ENCODE measurements around the gene SPAG17. TPM values are rescaled to one million over a fixed set of nuclear protein-coding genes. Genes with fewer than 3 reads are reported as not detected.
A peak's percentile ranks its signal among the peaks of the same experiment; 100 is the strongest.
"Not testable (repeated sequence)": the region's sequence is repeated elsewhere in the genome, so short reads cannot be mapped to it uniquely, and the experiment has no call there.

SPAG17 gene
- total and polyA plus RNA-seq, 8 donors: 1.3 to 18.3 (median 9.7) TPM

GRCh38 chr1:117925981-117926380, 259.0 kb downstream of the SPAG17 start:
- Histone ChIP-seq H3K9me3 (no peaks in the 10 kb centered on the region), H3K36me3 (no peaks in the 10 kb centered on the region), H3K4me3 (no peak overlapping the region), H3K4me1 (peaks cover 6 to 42% of the 10 kb centered on the region in 2 donors), H3K27ac (peak overlapping the region in 1 of 2 donors; percentile 51), H3K27me3 (no peaks in the 10 kb centered on the region)
- TF ChIP-seq CTCF (IDR thresholded peaks at IDR 0.05): no peak
- ATAC-seq (no peak), DNase-seq (no peak)
- intact Hi-C loops (cut with DNase I): no loop called here

GRCh38 chr1:117922717-117923116, 262.3 kb downstream of the SPAG17 start:
- ATAC-seq; H3K9me3 ChIP-seq; intact Hi-C loops (cut with DNase I); DNase-seq; H3K27ac ChIP-seq; H3K27me3 ChIP-seq; H3K4me3 ChIP-seq: not testable (repeated sequence)
- Histone ChIP-seq H3K4me1 (peaks cover 0 to 22% of the 10 kb centered on the region in 2 donors), H3K36me3 (peaks cover 0 to 25% of the 10 kb centered on the region in 2 donors)

- intact Hi-C loops (cut with DNase I): no loop called here
- no peaks in the 10 kb centered on the region for H3K9me3 ChIP-seq
- H3K4me3 ChIP-seq: no peak overlapping the region
- DNase-seq: no peak
- H3K27me3 ChIP-seq: no peaks in the 10 kb centered on the region
- no peak overlapping the region for H3K27ac ChIP-seq
- H3K4me1 ChIP-seq: peaks cover 0 to 15% of the 10 kb centered on the region in 2 donors
- H3K36me3 ChIP-seq: peaks cover 0 to 33% of the 10 kb centered on the region in 2 donors
- TF ChIP-seq CTCF (IDR thresholded peaks at IDR 0.05): no peak
- ATAC-seq: no peak
These were observed 263.0 kb downstream of the SPAG17 start for GRCh38 chr1:117921991-117922390.

- H3K4me3 ChIP-seq: no peak overlapping the region
These were observed 265.7 kb downstream of the SPAG17 start for GRCh38 chr1:117919376-117919775.

GRCh38 chr1:117911051-117911450, 274.0 kb downstream of the SPAG17 start:
- Histone ChIP-seq H3K36me3 (peaks cover 0 to 100% of the 10 kb centered on the region in 2 donors), H3K4me1 (no peaks in the 10 kb centered on the region), H3K4me3 (no peak overlapping the region), H3K9me3 (no peaks in the 10 kb centered on the region), H3K27me3 (no peaks in the 10 kb centered on the region), H3K27ac (no peak overlapping the region)
- intact Hi-C loops (cut with DNase I): no loop called here
- ATAC-seq (no peak), DNase-seq (no peak)
- no peak for TF ChIP-seq CTCF (IDR thresholded peaks at IDR 0.05)

More at GRCh38 chr1:117919376-117919775, 265.7 kb downstream of the SPAG17 start:
- DNase-seq: no peak
- no peak for ATAC-seq
- no peaks in the 10 kb centered on the region for H3K9me3 ChIP-seq
- H3K27me3 ChIP-seq: no peaks in the 10 kb centered on the region
- H3K36me3 ChIP-seq: peaks cover 0 to 59% of the 10 kb centered on the region in 2 donors
- TF ChIP-seq CTCF (IDR thresholded peaks at IDR 0.05): no peak
- H3K4me1 ChIP-seq: no peaks in the 10 kb centered on the region
- H3K27ac ChIP-seq: no peak overlapping the region
- intact Hi-C loops (cut with DNase I): no loop called here

- Histone ChIP-seq H3K36me3 (peaks cover 0 to 98% of the 10 kb centered on the region in 2 donors), H3K9me3 (no peaks in the 10 kb centered on the region), H3K4me3 (no peak overlapping the region), H3K27me3 (no peaks in the 10 kb centered on the region), H3K4me1 (no peaks in the 10 kb centered on the region), H3K27ac (no peak overlapping the region)
- TF ChIP-seq CTCF (IDR thresholded peaks at IDR 0.05): no peak
- DNase-seq (no peak), ATAC-seq (no peak)
- intact Hi-C loops (cut with DNase I): no loop called here
These were observed 280.0 kb downstream of the SPAG17 start for GRCh38 chr1:117905019-117905418.
